Neural progenitor cell (in vitro differentiated cells): ENCODE measurements around the gene GPN3. TPM values are rescaled to one million over a fixed set of nuclear protein-coding genes. Genes with fewer than 3 reads are reported as not detected.
"Not testable (repeated sequence)": the region's sequence is repeated elsewhere in the genome, so short reads cannot be mapped to it uniquely, and the experiment has no call there.

Experiments used
- DNase-seq: peaks from one replicate; pipeline ENCODE4 v3.0.0-alpha.2; 2016; ENCODE audit warnings: low spot score
- H2AFZ ChIP-seq: fragments of 200-600 bp; sonication (generic); replicated peaks from 2 replicates; pipeline ENCODE4 v1.6.1; 2016; ENCODE audit warnings: antibody characterized with exemption
- H3F3A ChIP-seq: fragments of 200-600 bp; sonication (generic); 2 replicates; pipeline ENCODE4 v1.6.1; 2016; ENCODE audit warnings: antibody characterized with exemption, low read depth
- H3K27ac ChIP-seq: fragments of 200-600 bp; sonication (generic); 2 replicates; pipeline ENCODE4 v1.5.1; 2016; ENCODE audit warnings: mild to moderate bottlenecking
- H3K27me3 ChIP-seq: fragments of 200-600 bp; sonication (generic); 2 replicates; pipeline ENCODE4 v1.6.1; 2016; ENCODE audit warnings: mild to moderate bottlenecking, moderate library complexity
- H3K36me3 ChIP-seq: fragments of 200-600 bp; sonication (generic); 2 replicates; pipeline ENCODE4 v1.5.1; 2016
- H3K4me1 ChIP-seq: fragments of 200-600 bp; sonication (generic); 2 replicates; pipeline ENCODE4 v1.6.1; 2016; ENCODE audit warnings: mixed run types
- H3K4me2 ChIP-seq: fragments of 200-600 bp; sonication (generic); 2 replicates; pipeline ENCODE4 v1.6.1; 2016
- H3K4me3 ChIP-seq: fragments of 200-600 bp; sonication (generic); 2 replicates; pipeline ENCODE4 v1.5.1; 2016
- H3K79me2 ChIP-seq: fragments of 200-600 bp; sonication (generic); 2 replicates; pipeline ENCODE4 v1.6.1; 2016; ENCODE audit warnings: low read depth
- H3K9ac ChIP-seq: fragments of 200-600 bp; sonication (generic); 2 replicates; pipeline ENCODE4 v1.6.1; 2016
- H3K9me3 ChIP-seq: fragments of 200-600 bp; sonication (generic); 2 replicates; pipeline ENCODE4 v1.5.1; 2016; ENCODE audit warnings: low read depth
- H4K20me1 ChIP-seq: fragments of 200-600 bp; sonication (generic); 2 replicates; pipeline ENCODE4 v1.6.1; 2016; ENCODE audit warnings: low read depth
- H3K27ac Mint-ChIP-seq: 3 replicates; pipeline ENCODE4 v1.8.0; 2021; ENCODE audit warnings: mixed read lengths
- H3K27me3 Mint-ChIP-seq: 2 replicates; pipeline ENCODE4 v1.8.0; 2022; ENCODE audit warnings: low read depth, mild to moderate bottlenecking, inconsistent platforms, moderate library complexity, mixed read lengths; ENCODE audit not compliant: insufficient read depth
- H3K36me3 Mint-ChIP-seq: 3 replicates; pipeline ENCODE4 v1.8.0; 2021; ENCODE audit warnings: mixed read lengths
- H3K4me1 Mint-ChIP-seq: 3 replicates; pipeline ENCODE4 v1.8.0; 2021; ENCODE audit warnings: mixed read lengths
- H3K4me3 Mint-ChIP-seq: 3 replicates; pipeline ENCODE4 v1.8.0; 2021; ENCODE audit warnings: mild to moderate bottlenecking, moderate library complexity, mixed read lengths
- H3K9me3 Mint-ChIP-seq: 3 replicates; pipeline ENCODE4 v1.8.0; 2020; ENCODE audit warnings: mixed read lengths
- CTCF ChIP-seq: fragments of 200-600 bp; sonication (generic); IDR thresholded peaks from 2 replicates; pipeline ENCODE4 v1.5.1; 2017; ENCODE audit warnings: antibody characterized with exemption, mild to moderate bottlenecking
- EZH2 ChIP-seq: fragments of 200-600 bp; sonication (generic); IDR thresholded peaks from 2 replicates; pipeline ENCODE4 v1.6.1; 2017; ENCODE audit warnings: antibody characterized with exemption, mild to moderate bottlenecking, moderate library complexity
- EZH2phosphoT487 ChIP-seq: fragments of 200-600 bp; sonication (generic); IDR thresholded peaks from 2 replicates; pipeline ENCODE4 v1.6.1; 2017; ENCODE audit warnings: antibody characterized with exemption
- total RNA-seq: library from RNA; depleted of rRNA; stranded (reverse); fragments of >200 nt; gene quantifications from 2 replicates; pipeline ENCODE4 v1.2.3, GENCODE V29; 2015; ENCODE audit warnings: low replicate concordance

The GPN3 gene
- total RNA-seq, 1 donor from 2014 or later: 62.3 TPM

GRCh38 chr12:110444455-110444854 is 23.6 kb downstream of the GPN3 start:
- no peak overlapping the region for H2AFZ ChIP-seq
- peaks cover 3% of the 10 kb centered on the region for H3K4me1 ChIP-seq
- no peaks in the 10 kb centered on the region for H3K9me3 ChIP-seq
- Mint-ChIP-seq H3K9me3 (no peaks in the 10 kb centered on the region), H3K4me3 (no peak overlapping the region), H3K27me3 (no peaks in the 10 kb centered on the region), H3K4me1 (peaks cover 9% of the 10 kb centered on the region), H3K27ac (no peak overlapping the region), H3K36me3 (peaks cover 14% of the 10 kb centered on the region)
- H3K36me3 ChIP-seq: peaks cover 9% of the 10 kb centered on the region
- no peak for DNase-seq
- no peaks in the 10 kb centered on the region for H4K20me1 ChIP-seq
- TF ChIP-seq EZH2phosphoT487 (no peak), CTCF (no peak)
- no peak overlapping the region for H3K4me3 ChIP-seq
- no peak overlapping the region for H3K4me2 ChIP-seq
- H3K9ac ChIP-seq: no peak overlapping the region
- H3K79me2 ChIP-seq: peaks cover 39% of the 10 kb centered on the region
- peaks cover 4% of the 10 kb centered on the region for H3F3A ChIP-seq
- H3K27ac ChIP-seq: no peak overlapping the region
- no peaks in the 10 kb centered on the region for H3K27me3 ChIP-seq

- Mint-ChIP-seq H3K27ac (no peak overlapping the region), H3K27me3 (peaks cover 5% of the 10 kb centered on the region), H3K4me1 (no peaks in the 10 kb centered on the region), H3K9me3 (no peaks in the 10 kb centered on the region), H3K4me3 (no peak overlapping the region), H3K36me3 (peaks cover 28% of the 10 kb centered on the region)
- no peaks in the 10 kb centered on the region for H3K27me3 ChIP-seq
- no peaks in the 10 kb centered on the region for H3K9me3 ChIP-seq
- peaks cover 10% of the 10 kb centered on the region for H3K36me3 ChIP-seq
- H3K4me1 ChIP-seq: no peaks in the 10 kb centered on the region
- H2AFZ ChIP-seq: no peak overlapping the region
- H3K4me3 ChIP-seq: no peak overlapping the region
- no peak for TF ChIP-seq EZH2phosphoT487
- TF ChIP-seq CTCF: no peak
- no peak for TF ChIP-seq EZH2
- DNase-seq: no peak
- H4K20me1 ChIP-seq: no peaks in the 10 kb centered on the region
- H3F3A ChIP-seq: peaks cover 14% of the 10 kb centered on the region
- H3K4me2 ChIP-seq: no peak overlapping the region
- H3K79me2 ChIP-seq: no peaks in the 10 kb centered on the region
- no peak overlapping the region for H3K27ac ChIP-seq
- H3K9ac ChIP-seq: no peak overlapping the region
Measured at GRCh38 chr12:110436231-110436630, 31.8 kb downstream of the GPN3 start.

- Mint-ChIP-seq H3K9me3 (no peaks in the 10 kb centered on the region), H3K4me1 (peaks cover 2% of the 10 kb centered on the region), H3K36me3 (peaks cover 19% of the 10 kb centered on the region), H3K27ac (no peak overlapping the region), H3K27me3 (peaks cover 9% of the 10 kb centered on the region), H3K4me3 (no peak overlapping the region)
- Histone ChIP-seq H3K27me3 (no peaks in the 10 kb centered on the region), H3K79me2 (no peaks in the 10 kb centered on the region), H3F3A (peaks cover 18% of the 10 kb centered on the region), H4K20me1 (no peaks in the 10 kb centered on the region), H3K27ac (no peak overlapping the region), H2AFZ (peak overlapping the region; percentile 91), H3K4me1 (no peaks in the 10 kb centered on the region), H3K9ac (no peak overlapping the region), H3K4me2 (peak overlapping the region; percentile 57), H3K36me3 (peaks cover 6% of the 10 kb centered on the region), H3K9me3 (no peaks in the 10 kb centered on the region), H3K4me3 (peak overlapping the region; percentile 52)
- DNase-seq: no peak
- TF ChIP-seq EZH2phosphoT487 (no peak), EZH2 (no peak), CTCF (no peak)
Measured at GRCh38 chr12:110431957-110432587, 36.0 kb downstream of the GPN3 start.

GRCh38 chr12:110429676-110430075 is 38.4 kb downstream of the GPN3 start:
- not testable (repeated sequence) for H3K36me3 ChIP-seq, H3K4me1 Mint-ChIP-seq, H4K20me1 ChIP-seq, DNase-seq, H3K27me3 ChIP-seq, H3K27ac ChIP-seq, H3K9ac ChIP-seq, H2AFZ ChIP-seq, H3K4me2 ChIP-seq, H3K4me3 Mint-ChIP-seq, H3K27ac Mint-ChIP-seq, H3K27me3 Mint-ChIP-seq, H3K9me3 ChIP-seq, H3K4me3 ChIP-seq, H3K9me3 Mint-ChIP-seq, H3K79me2 ChIP-seq, H3K36me3 Mint-ChIP-seq, H3K4me1 ChIP-seq
- peaks cover 20% of the 10 kb centered on the region for H3F3A ChIP-seq
